HepG2 (cell line): ENCODE measurements around the gene TNFSF15. TPM values are rescaled to one million over a fixed set of nuclear protein-coding genes. Genes with fewer than 3 reads are reported as not detected.

ENCODE experiments used
- ATAC-seq: fragments of 200-7000 bp; cut with Tn5 transposase; 3 replicates; pipeline ENCODE4 v1.9.1; 2020; ENCODE audit warnings: mild to moderate bottlenecking, moderate library complexity
- Bru-seq: library from RNA; stranded (reverse); fragments of 400-500 nt; gene quantifications from one replicate; lab custom pipeline; 2021; lab: Mats Ljungman, UMichigan
- BruChase-seq, 2 experiments: library from RNA; stranded (reverse); fragments of 400-500 nt; gene quantifications; one replicate each; lab custom pipeline; 2021; lab: Mats Ljungman, UMichigan
- BruUV-seq: library from RNA; stranded (reverse); fragments of 400-500 nt; replicated peaks from 2 replicates; lab custom pipeline; 2021; lab: Mats Ljungman, UMichigan
- CTCF ChIA-PET: fragments of 300-600 bp; formaldehyde crosslinking; extraction: SDS; loops from one replicate; lab custom pipeline; 2021; ENCODE audit warnings: low total read pairs, inconsistent platforms, low intra/inter-chr PET ratio; lab: Yijun Ruan, JAX
- POLR2A ChIA-PET: fragments of 350-600 bp; sonication (Branson Sonifier 250); formaldehyde crosslinking; loops from one replicate; lab custom pipeline; 2020; ENCODE audit warnings: antibody characterized with exemption, inconsistent platforms; lab: Yijun Ruan, JAX
- DNase-seq: peaks from one replicate; pipeline ENCODE4 v3.0.0-alpha.2; 2015; ENCODE audit warnings: low spot score
- FAIRE-seq: peaks from 3 replicates; lab custom pipeline; 2011; peaks lifted over from hg19 to GRCh38; lab: Jason Lieb, UNC
- H2AFZ ChIP-seq: one replicate; pipeline ENCODE4 v1.6.1; 2011; ENCODE audit warnings: low read length, inconsistent platforms
- H3K27ac ChIP-seq: fragments of 300-600 bp; 3 replicates; pipeline ENCODE4 v1.8.0; 2011; ENCODE audit warnings: mixed run types, mild to moderate bottlenecking, mixed read lengths, low read length, inconsistent platforms; ENCODE audit not compliant: insufficient read depth; ENCODE audit errors: extremely low read length
- H3K27me3 ChIP-seq, 2 experiments: fragments of 200-600 bp in 1 of 2; 2 replicates in 1 of 2; 3 replicates in 1 of 2; pipeline versions ENCODE4 v1.6.0 to v1.8.0; 2011; ENCODE audit warnings: low read length in 2 of 2, mild to moderate bottlenecking in 2 of 2, moderate library complexity in 2 of 2, inconsistent platforms in 1 of 2; ENCODE audit not compliant: insufficient read depth in 2 of 2, control insufficient read depth in 1 of 2
- H3K36me3 ChIP-seq, 2 experiments: fragments of 200-600 bp in 1 of 2; replicated peaks in 1 of 2; 2 replicates in 1 of 2; 3 replicates in 1 of 2; pipeline versions ENCODE4 v1.5.1 to v1.8.0; 2011; ENCODE audit warnings: low read length in 2 of 2, inconsistent platforms in 1 of 2; ENCODE audit not compliant: insufficient read depth in 2 of 2, control insufficient read depth in 1 of 2
- H3K4me1 ChIP-seq: 2 replicates; pipeline ENCODE4 v1.5.1; 2012; ENCODE audit warnings: low read length, inconsistent platforms; ENCODE audit not compliant: insufficient read depth
- H3K4me2 ChIP-seq: 2 replicates; pipeline ENCODE4 v1.6.0; 2011; ENCODE audit warnings: low read depth, low read length, inconsistent platforms
- H3K4me3 ChIP-seq, 3 experiments: fragments of 200-600 bp in 1 of 3; sonication (generic), shearing (Covaris generic) in 1 of 3; replicated peaks in 1 of 3; 2 replicates each; pipeline ENCODE4 v1.5.1; 2011 to 2016; ENCODE audit warnings: low read length in 3 of 3, inconsistent platforms in 2 of 3, low read depth in 2 of 3, mild to moderate bottlenecking in 2 of 3, control low read depth in 1 of 3, mixed read lengths in 1 of 3; ENCODE audit not compliant: insufficient read depth in 1 of 3
- H3K79me2 ChIP-seq: one replicate; pipeline ENCODE4 v1.6.1; 2011; ENCODE audit warnings: low read length, inconsistent platforms; ENCODE audit not compliant: insufficient read depth
- H3K9ac ChIP-seq: 2 replicates; pipeline ENCODE4 v1.6.0; 2011; ENCODE audit warnings: mild to moderate bottlenecking, low read depth, low read length, inconsistent platforms; ENCODE audit not compliant: insufficient read depth
- H3K9me3 ChIP-seq: 2 replicates; pipeline ENCODE4 v1.5.1; 2012; ENCODE audit warnings: mild to moderate bottlenecking, low read length
- H4K20me1 ChIP-seq: 2 replicates; pipeline ENCODE4 v1.6.0; 2011; ENCODE audit warnings: inconsistent platforms, mild to moderate bottlenecking, low read length, moderate library complexity; ENCODE audit not compliant: insufficient read depth
- CTCF ChIP-seq: sonication (generic); formaldehyde crosslinking; IDR thresholded peaks from 2 replicates; pipeline ENCODE4 v1.5.0; 2020; ENCODE audit warnings: mild to moderate bottlenecking, missing genetic modification reagents, moderate library complexity
- MED1 ChIP-seq: sonication (generic); formaldehyde crosslinking; IDR thresholded peaks from 2 replicates; pipeline ENCODE4 v1.4.0; 2020; ENCODE audit warnings: missing genetic modification reagents
- MIER2 ChIP-seq: IDR thresholded peaks from 2 replicates; pipeline ENCODE4 v1.6.1; 2016; ENCODE audit warnings: missing biosample characterization, missing genetic modification reagents
- NPAS2 ChIP-seq: sonication (generic); formaldehyde crosslinking; IDR thresholded peaks from 2 replicates; pipeline ENCODE4 v1.8.0; 2022; ENCODE audit warnings: mild to moderate bottlenecking, missing genetic modification reagents, borderline replicate concordance
- PPARG ChIP-seq: conservative IDR thresholded peaks from 2 replicates; pipeline ENCODE4 v1.6.1; 2016; ENCODE audit warnings: missing biosample characterization, missing genetic modification reagents
- SALL1 ChIP-seq: sonication (generic); formaldehyde crosslinking; IDR thresholded peaks from 2 replicates; pipeline ENCODE4 v1.8.0; 2022; ENCODE audit warnings: mild to moderate bottlenecking, missing genetic modification reagents
- SNRNP70 ChIP-seq: fragments of 200-400 bp; formaldehyde crosslinking; IDR thresholded peaks from 2 replicates; pipeline ENCODE4 v1.6.1; 2017; ENCODE audit warnings: mild to moderate bottlenecking, low read depth, low read length, moderate library complexity
- SOX13 ChIP-seq, 3 experiments: fragments of 450-650 bp in 1 of 3; sonication (generic) in 1 of 3; formaldehyde crosslinking in 1 of 3; IDR thresholded peaks in 2 of 3; conservative IDR thresholded peaks in 1 of 3; 2 replicates each; pipeline versions ENCODE4 v1.5.0 to v1.6.1; 2016 to 2020; ENCODE audit warnings: antibody characterized with exemption in 1 of 3, mild to moderate bottlenecking in 1 of 3, missing compliant biosample characterization in 1 of 3, missing genetic modification reagents in 1 of 3, moderate library complexity in 1 of 3
- TBX2 ChIP-seq: sonication (generic); formaldehyde crosslinking; IDR thresholded peaks from 2 replicates; pipeline ENCODE4 v1.5.0; 2020; ENCODE audit warnings: missing genetic modification reagents, mild to moderate bottlenecking, borderline replicate concordance
- ZFX ChIP-seq: sonication (generic); formaldehyde crosslinking; IDR thresholded peaks from 2 replicates; pipeline ENCODE4 v1.4.0; 2020; ENCODE audit warnings: mild to moderate bottlenecking, low read depth, missing genetic modification reagents, moderate library complexity
- ZFY ChIP-seq: sonication (generic); formaldehyde crosslinking; IDR thresholded peaks from 2 replicates; pipeline ENCODE4 v1.4.0; 2020; ENCODE audit warnings: missing genetic modification reagents
- ZNF292 ChIP-seq: sonication (generic); formaldehyde crosslinking; IDR thresholded peaks from 2 replicates; pipeline ENCODE4 v1.8.1; 2022; ENCODE audit warnings: mild to moderate bottlenecking, low read depth, missing genetic modification reagents, borderline replicate concordance
- ZNF543 ChIP-seq: sonication (generic); formaldehyde crosslinking; IDR thresholded peaks from 2 replicates; pipeline ENCODE4 v1.4.0; 2020; ENCODE audit warnings: mild to moderate bottlenecking, missing genetic modification reagents
- ZNF788 ChIP-seq: sonication (generic); formaldehyde crosslinking; IDR thresholded peaks from 2 replicates; pipeline ENCODE4 v1.5.0; 2020; ENCODE audit warnings: mild to moderate bottlenecking, missing genetic modification reagents, borderline replicate concordance
- WGBS: methylation state at CpG from one replicate; pipeline ENCODE4 v1.1.6; 2017; ENCODE audit warnings: low lambda C conversion rate; 5-methylcytosine and 5-hydroxymethylcytosine counted together
- in situ Hi-C: cut with HindIII; loops from 2 replicates; pipeline ENCODE4 v1.10.0; 2017; ENCODE audit warnings: low pct_unique_long_range_greater_than_20kb; ENCODE audit not compliant: extremely low pct_ligation_motif_present
- intact Hi-C: fragments of 100-400 bp; cut with micrococcal nuclease; formaldehyde crosslinking; loops from one replicate; pipeline ENCODE4 v1.10.0; 2022; ENCODE audit not compliant: unreplicated experiment
- long read RNA-seq, 2 experiments: library from RNA in 1 of 2; library from polyadenylated mRNA in 1 of 2; stranded (forward) in 1 of 2; unstranded in 1 of 2; transcript quantifications; one replicate each; pipeline ENCODE4 v2.0.0, GENCODE V29; 2019 to 2022
- polyA minus RNA-seq, 3 experiments: library from RNA; depleted of rRNA, polyadenylated mRNA; stranded (reverse); fragments of >200 nt; gene quantifications; 2 replicates each; pipeline ENCODE4 v1.2.3, GENCODE V29; 2011; ENCODE audit warnings: low replicate concordance in 1 of 3
- polyA plus RNA-seq, 8 experiments: library from polyadenylated mRNA; depleted of rRNA in 3 of 8; stranded (reverse) in 7 of 8; unstranded in 1 of 8; fragments of >200 nt; fragmentation: Illumina TruSeq in 4 of 8; extraction: Trizol in 4 of 8; gene quantifications; 2 replicates each; pipeline versions ENCODE4 v1.2.1 to v1.2.3, GENCODE V29; 2011 to 2016; ENCODE audit warnings: low read depth in 4 of 8, missing spikeins in 1 of 8, mixed read lengths in 1 of 8; ENCODE audit not compliant: insufficient read depth in 1 of 8
- total RNA-seq, 5 experiments: library from RNA; depleted of rRNA; stranded (reverse); fragments of >200 nt; fragmentation: Illumina TruSeq; extraction: Trizol; gene quantifications; 2 replicates each; pipeline ENCODE4 v1.2.3, GENCODE V29; 2016; ENCODE audit warnings: low read depth in 1 of 5
- TF ChIP-seq, protein P1 (sequence below), 2 experiments: fragments of 450-650 bp in 1 of 2; sonication (generic) in 1 of 2; formaldehyde crosslinking; IDR thresholded peaks; 2 replicates each; pipeline versions ENCODE4 v1.5.0 to v1.8.0; 2020 to 2022; ENCODE audit warnings: mild to moderate bottlenecking in 1 of 2, missing genetic modification reagents in 1 of 2

TNFSF15 gene
- total RNA-seq (2016; rRNA removed; fragmentation: Illumina TruSeq; extraction: Trizol) (0.02 TPM in 1 of 2 replicates, not detected in the other), polyA plus RNA-seq (2011; rRNA removed) (0.03 and 0.12 TPM in 2 replicates), polyA minus RNA-seq (2011; rRNA and poly(A)+ RNA removed; ENCODE audit: low replicate concordance) (0.12 TPM in 1 of 2 replicates, not detected in the other), Bru-seq, nascent RNA (percentile 15 among the genes with signal in this experiment), BruChase-seq, experiment 1, labeled RNA remaining after a 6-hour chase (percentile 14 among the genes with signal in this experiment), BruChase-seq, experiment 2, labeled RNA remaining after a 2-hour chase (percentile 10 among the genes with signal in this experiment)
- total RNA-seq (2016; cell fraction: cytosol; rRNA removed; fragmentation: Illumina TruSeq; extraction: Trizol; ENCODE audit: low read depth), result not detected in 2 replicates
- not detected in 2 replicates for total RNA-seq (2016; cell fraction: insoluble cytoplasmic fraction; rRNA removed; fragmentation: Illumina TruSeq; extraction: Trizol)
- total RNA-seq (2016; cell fraction: membrane; rRNA removed; fragmentation: Illumina TruSeq; extraction: Trizol), result 0.03 TPM in 1 of 2 replicates, not detected in the other
- total RNA-seq (2016; cell fraction: nucleus; rRNA removed; fragmentation: Illumina TruSeq; extraction: Trizol), result 0.09 TPM in 1 of 2 replicates, not detected in the other
- polyA plus RNA-seq (2011; cell fraction: cytosol; rRNA removed), result 0.03 and 0.08 TPM in 2 replicates
- 0.03 and 0.09 TPM in 2 replicates for polyA plus RNA-seq (2011; cell fraction: nucleus; rRNA removed)
- 0.04 TPM in 1 of 2 replicates, not detected in the other for polyA plus RNA-seq (2012)
- not detected in 2 replicates for polyA plus RNA-seq (2016; cell fraction: cytosol; fragmentation: Illumina TruSeq; extraction: Trizol; ENCODE audit: low read depth)
- not detected in 2 replicates for polyA plus RNA-seq (2016; cell fraction: insoluble cytoplasmic fraction; fragmentation: Illumina TruSeq; extraction: Trizol; ENCODE audit: low read depth)
- polyA plus RNA-seq (2016; cell fraction: membrane; fragmentation: Illumina TruSeq; extraction: Trizol; ENCODE audit: low read depth), result not detected in 2 replicates
- polyA plus RNA-seq (2016; cell fraction: nucleus; fragmentation: Illumina TruSeq; extraction: Trizol; ENCODE audit: insufficient read depth, low read depth), result not detected in 2 replicates
- polyA minus RNA-seq (2011; cell fraction: cytosol; rRNA and poly(A)+ RNA removed), result 0.09 TPM in 1 of 2 replicates, not detected in the other
- polyA minus RNA-seq (2011; cell fraction: nucleus; rRNA and poly(A)+ RNA removed), result 0.13 TPM in 1 of 2 replicates, not detected in the other
- long read RNA-seq, experiment 1, result 0 reads
- long read RNA-seq, experiment 2, result 0 reads

GRCh38 chr9:114805670-114806525, at the start of gene TNFSF15:
Gene TNFSF15, minus strand, starts transcription at chr9:114806039. Its CDS starts 27 bp downstream, at chr9:114806012.
- in situ Hi-C loops, result no loop called here
- DNase-seq (peak; percentile 49), ATAC-seq (peak; percentile 94), FAIRE-seq (peak; percentile 15)
- ChIA-PET POLR2A (no interaction called here), CTCF (no interaction called here)
- Histone ChIP-seq H3K27me3 (no peaks in the 10 kb centered on the region), H3K9ac (no peak within 1 kb of the TSS), H3K27ac (no peak within 1 kb of the TSS), H3K4me1 (peaks cover 36% of the 10 kb centered on the region), H3K4me3 (no peak within 1 kb of the TSS), H2AFZ (no peak within 1 kb of the TSS), H3K9me3 (no peaks in the 10 kb centered on the region), H3K4me2 (peak within 1 kb of the TSS; percentile 29; the same call in 1 of the 2 replicates), H3K79me2 (no peaks in the 10 kb centered on the region), H3K36me3 (no peaks in the 10 kb centered on the region), H4K20me1 (no peaks in the 10 kb centered on the region)
- intact Hi-C loops, result no loop called here
- BruUV-seq, result no TSS peak
- 5% methylated on average over 7 of the region's 8 CpGs for WGBS
- TF ChIP-seq MED1 (CRISPR knock-in tag), result no peak
- 0 out of 2 replicates have a peak, but pooled peaks have one; percentile 20 for TF ChIP-seq TBX2 (CRISPR knock-in tag)
- TF ChIP-seq PPARG (CRISPR knock-in tag), result no peak
- no peak for TF ChIP-seq ZNF543 (CRISPR knock-in tag)
- TF ChIP-seq ZNF788, result peak; percentile 37; the same call in 1 of the 2 replicates
- peak; percentile 57; the same call in 1 of the 2 replicates for TF ChIP-seq ZFX (CRISPR knock-in tag)
- no peak for TF ChIP-seq SOX13 (IDR thresholded peaks at IDR 0.05)
- TF ChIP-seq SOX13 (CRISPR knock-in tag; conservative IDR thresholded peaks at IDR 0.05 in 1 of 2, IDR thresholded peaks at IDR 0.05 in 1 of 2), result no peak
- 0 out of 2 replicates have a peak, but pooled peaks have one; percentile 13 for TF ChIP-seq CTCF (CRISPR knock-in tag)
- peak; percentile 66; the same call in 1 of the 2 replicates for TF ChIP-seq MIER2 (CRISPR knock-in tag)
- TF ChIP-seq, protein P1, sequence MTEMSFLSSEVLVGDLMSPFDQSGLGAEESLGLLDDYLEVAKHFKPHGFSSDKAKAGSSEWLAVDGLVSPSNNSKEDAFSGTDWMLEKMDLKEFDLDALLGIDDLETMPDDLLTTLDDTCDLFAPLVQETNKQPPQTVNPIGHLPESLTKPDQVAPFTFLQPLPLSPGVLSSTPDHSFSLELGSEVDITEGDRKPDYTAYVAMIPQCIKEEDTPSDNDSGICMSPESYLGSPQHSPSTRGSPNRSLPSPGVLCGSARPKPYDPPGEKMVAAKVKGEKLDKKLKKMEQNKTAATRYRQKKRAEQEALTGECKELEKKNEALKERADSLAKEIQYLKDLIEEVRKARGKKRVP (CRISPR knock-in tag; IDR thresholded peaks at IDR 0.05), result no peak
- peak; percentile 56; the same call in 1 of the 2 replicates for TF ChIP-seq ZNF292
- peak; percentile 31; the same call in 1 of the 2 replicates for TF ChIP-seq SALL1 (CRISPR knock-in tag)
- TF ChIP-seq SNRNP70, result no peak
- TF ChIP-seq ZFY (CRISPR knock-in tag), result 0 out of 2 replicates have a peak, but pooled peaks have one; percentile 17
- TF ChIP-seq NPAS2 (CRISPR knock-in tag), result no peak
